Activated gamma-delta T cell (primary cell): ENCODE data around the gene CAV1.

Experiments
- DNase-seq: peaks from one replicate; lab custom pipeline; 2025; lab: John Stamatoyannopoulos, UW

CAV1 gene

DNA sequence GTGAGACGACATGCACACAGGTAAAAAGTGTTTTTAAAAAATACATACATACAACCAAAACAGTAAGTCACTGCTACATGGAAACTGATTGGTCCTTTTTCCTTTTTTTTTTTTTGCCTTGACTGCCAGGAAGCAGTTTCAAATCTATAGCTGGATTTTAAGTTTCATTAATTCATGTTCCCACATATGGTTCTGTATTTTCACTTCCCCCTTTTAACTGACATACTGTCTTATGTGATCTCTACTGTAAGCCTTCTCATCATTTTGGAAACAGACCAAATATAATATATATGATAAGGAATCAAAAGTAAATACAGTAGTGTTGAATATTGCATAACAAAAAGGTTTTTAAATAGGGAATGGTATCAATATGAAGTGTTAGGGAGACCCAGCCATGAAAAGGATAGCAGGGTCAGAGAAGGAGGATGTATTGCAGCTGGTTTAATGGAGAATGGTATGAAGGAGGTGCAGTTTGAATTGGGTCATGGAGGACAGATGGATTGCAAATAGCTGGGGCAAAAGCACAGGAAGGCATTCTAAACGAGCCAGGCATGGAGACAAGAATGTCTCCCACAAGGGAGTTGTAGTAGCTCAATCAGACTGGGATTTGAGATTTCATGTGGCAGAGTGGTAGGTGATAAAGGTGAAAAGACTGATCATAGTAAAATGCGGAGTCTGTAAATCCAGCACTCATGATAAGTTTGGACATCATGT lies 5.4 kb downstream of the CAV1 start:
- no peak for DNase-seq

DNA sequence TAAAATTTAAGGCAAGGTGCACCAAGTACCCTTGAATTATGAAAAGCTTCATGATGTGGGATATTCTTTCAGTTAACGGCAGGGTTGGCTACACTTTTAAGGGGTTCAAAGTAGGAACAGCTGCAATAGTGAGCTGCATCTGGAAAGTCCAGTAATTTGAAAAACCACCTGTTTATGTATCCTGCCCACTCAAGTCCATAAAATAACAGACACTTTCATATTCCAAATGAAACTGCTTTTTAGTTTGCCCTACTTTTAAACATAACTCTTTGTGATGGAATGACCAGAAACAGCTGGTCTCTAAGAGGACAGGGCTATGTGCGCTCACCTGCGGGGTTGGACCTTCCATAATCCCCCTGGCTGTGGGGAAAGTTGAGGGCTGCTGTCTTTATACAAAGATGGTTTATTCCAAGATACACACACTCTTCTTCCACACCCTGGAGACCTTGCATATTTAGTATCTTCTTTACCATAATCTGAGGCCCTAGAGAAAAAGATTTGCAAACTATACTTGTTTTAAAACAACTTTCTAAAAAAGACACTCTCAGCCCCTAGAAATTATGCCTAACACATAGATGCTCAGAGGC lies 7.4 kb downstream of the CAV1 start:
- DNase-seq, result no peak

DNA sequence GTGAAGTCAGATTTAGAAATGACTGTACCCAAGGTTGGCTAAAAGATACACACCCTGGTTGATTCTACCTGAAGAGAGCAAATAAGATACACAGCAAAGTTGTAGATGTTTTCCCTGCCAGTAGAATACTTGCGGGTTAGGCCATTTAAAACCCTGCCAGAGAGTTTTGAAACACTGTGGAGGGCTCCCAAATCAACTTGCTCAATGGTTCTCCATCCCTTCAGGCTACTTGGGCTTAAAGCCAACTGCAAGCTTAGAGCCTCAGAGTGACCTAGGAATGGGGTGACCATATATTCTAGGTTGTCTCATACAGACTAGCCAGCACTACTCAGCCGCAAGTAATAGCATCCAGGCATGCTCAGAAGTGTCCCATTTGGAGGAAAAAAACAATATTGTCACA lies 10.0 kb downstream of the CAV1 start:
- DNase-seq, result no peak

DNA sequence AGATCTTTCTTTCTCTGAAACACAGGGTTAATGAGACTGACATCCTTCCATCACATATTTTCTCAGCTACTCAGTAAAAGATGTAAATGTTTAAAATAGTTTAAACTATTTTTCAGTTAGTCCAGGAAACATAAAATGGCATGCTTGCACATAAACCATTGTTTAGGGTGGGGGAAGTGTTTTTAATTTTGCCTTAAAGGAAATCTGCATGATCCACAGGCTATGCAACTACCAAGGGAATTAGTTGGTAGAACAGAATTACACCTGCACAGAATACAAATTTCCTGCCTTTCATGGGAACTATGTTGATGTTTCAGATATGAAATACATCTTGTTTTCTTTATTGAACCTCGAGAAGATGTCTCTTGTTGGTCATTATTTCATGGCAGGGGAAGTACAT lies 10.6 kb downstream of the CAV1 start:
- DNase-seq, result no peak

DNA sequence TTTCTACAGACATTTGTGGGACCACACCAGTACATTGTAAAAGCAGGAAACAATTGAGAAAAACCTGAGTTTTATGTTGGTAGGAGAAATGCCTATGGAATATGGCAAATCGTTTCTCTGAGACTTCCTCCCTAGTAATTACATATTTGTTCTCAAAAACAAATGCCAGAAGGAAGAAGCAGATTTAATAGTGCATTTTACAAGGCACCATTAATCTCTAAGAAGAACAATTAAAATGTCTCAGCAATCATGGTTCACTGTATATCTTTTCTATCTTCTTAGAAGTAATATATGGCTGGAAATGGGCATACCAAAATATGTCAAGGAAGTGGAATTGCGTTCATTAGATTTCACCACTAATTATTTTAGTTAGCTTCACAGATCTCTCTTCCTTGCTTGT lies 13.3 kb downstream of the CAV1 start:
- DNase-seq, result no peak

DNA sequence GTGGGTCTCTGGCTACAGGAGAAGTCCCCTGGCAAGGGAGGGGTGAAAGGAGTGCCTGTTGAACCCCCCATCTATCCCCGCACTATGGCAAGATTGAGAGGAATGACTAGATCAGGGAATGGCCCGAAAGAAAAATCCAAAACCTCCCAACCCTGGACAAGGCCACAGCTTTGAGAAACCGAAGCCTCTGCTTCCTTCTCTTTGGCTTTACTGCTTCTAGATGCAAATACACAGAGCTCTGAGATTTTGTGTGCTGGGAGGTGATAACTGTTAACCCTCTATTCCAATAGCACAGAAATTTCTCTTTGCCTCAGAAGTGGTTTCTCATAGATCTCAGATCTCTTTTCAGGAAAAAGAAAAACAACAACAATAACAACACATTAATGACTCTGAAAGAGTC lies 15.0 kb downstream of the CAV1 start:
- DNase-seq, result no peak

DNA sequence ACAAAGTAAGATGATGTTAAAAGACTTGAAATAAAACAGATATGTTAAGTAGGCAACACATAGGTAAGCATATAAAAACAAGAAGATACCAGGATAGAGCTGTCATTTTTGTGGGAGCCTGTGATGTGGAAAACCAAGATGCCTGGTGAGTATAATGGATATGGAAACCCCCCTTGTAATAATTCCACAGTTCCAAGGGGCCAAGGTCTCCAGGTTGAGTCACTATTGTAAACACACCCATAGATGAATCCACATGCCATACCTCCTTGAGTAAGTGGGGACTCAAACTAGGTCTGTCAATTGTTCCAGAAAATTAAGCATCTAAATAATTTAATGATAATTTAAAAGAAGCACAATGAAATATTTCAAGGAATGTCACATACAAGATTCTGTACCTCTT lies 15.9 kb downstream of the CAV1 start:
- no peak for DNase-seq

DNA sequence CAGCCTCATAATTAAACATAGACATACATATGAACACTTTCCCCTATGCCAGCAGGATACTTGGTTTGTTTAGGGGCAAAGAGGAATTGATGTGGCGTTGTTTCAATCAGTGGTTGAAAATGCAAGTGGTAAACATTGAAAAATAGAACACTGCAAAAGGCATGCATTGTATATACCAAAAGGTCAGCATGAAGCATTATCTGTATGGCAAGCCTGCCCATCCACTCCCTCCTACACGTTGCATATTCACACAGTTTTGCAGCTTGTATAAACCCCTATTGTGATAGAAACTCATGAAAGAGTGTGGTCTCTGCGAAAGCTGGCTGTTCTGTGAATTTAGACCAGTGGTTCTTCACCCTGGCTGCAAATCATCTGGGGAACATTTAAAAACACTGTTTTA lies 17.1 kb downstream of the CAV1 start:
- DNase-seq, result no peak

DNA sequence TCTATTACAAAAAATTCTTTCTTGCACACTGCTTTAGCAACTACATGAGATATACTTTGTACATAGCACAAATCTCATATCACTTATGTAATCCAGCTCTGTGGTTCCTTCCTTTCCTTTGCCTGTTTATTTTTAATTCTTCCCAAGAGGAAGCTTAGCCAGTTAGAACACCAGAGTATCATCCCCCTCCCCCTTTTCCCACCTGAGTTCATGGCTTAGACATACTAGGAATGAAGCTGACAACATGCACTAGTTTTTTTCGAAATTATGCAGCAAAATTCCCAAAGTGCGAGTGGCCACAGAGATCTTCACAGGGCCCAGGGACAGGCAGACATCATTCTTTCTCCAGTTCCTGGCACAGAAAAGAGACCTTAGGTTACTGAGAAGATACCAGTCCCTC lies 17.8 kb downstream of the CAV1 start:
- DNase-seq, result no peak

DNA sequence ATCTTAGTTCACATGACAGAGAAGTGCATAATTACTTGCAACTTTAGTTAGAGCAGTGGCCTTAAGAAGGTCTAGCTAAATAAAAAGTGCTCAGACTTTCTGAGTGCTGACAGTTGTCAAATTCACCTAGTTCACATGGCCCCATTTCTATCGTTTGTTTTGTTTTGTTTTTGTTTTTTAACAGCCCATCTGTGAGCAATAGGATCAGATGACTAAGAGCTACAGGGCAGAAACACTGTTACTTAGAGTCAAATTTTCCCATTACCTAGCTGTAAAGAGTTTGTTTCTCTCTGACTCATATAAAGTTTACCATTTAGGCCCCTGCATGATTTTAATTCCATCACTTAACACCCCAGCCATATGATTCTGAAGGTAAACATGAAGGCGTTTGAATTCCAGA lies 18.8 kb downstream of the CAV1 start:
- no peak for DNase-seq

DNA sequence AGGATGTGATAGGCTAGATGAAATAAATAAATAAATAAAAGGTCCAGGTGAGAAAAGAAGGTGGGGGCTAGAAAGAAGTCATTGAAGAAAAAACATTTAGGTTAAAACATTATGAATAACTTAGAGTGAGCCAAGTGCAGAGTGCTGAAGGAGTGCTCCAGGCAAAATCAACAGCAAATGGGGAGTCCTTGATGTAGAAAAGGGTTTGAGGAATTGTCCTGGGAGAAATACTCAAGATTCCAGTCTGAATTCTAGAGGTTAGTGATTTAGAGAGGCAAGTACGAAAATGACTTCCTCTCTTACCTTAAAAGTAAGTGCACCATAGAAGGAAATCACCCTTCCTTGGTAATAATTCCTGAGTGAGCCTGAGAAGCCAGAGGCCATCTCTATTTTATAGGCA lies 19.7 kb downstream of the CAV1 start:
- DNase-seq, result no peak

DNA sequence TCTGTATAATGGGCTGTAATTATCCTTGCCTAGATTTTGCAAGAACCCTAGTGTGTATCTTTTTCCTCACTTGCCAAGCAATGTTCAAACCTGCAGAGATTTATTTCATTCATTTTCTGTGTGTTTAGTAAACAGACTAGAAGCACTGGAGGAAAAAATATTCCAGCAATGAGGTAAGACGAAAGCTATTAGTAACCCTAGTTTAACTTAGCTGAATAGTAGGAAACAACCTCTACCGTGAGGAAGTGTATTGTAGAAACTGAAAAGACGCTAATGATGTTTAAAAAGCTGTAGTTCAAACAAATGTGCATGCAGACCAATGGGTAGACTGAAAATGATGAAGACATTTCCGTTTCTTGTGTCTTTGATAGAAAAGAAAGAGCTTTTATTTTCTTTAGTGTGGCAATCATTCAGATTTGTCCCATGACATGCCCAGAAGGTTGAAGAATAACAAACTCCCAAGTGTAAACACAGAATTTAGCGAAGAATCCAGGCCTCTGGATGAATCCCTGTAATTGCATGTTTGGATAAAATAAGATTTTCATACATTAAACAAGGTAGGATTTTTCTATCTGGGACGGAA lies 20.7 kb downstream of the CAV1 start:
- DNase-seq, result no peak

DNA sequence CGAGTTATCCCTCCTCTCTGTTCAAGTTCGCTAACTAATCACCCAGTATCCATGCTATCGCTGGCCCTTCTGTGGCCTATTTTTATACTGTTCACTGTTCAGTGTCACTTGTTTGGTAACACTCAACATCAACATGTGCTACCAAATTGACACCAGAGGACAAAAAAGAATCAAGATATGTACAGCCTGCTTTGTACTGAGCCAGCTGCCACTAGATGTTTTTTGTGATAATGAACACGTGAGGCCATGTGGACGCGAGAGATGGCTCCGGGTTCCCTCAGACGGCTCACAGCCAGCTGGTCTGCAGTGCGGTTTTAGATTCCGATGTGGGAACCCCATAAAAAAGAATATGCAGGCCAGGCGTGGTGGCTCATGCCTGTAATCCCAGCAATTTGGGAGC lies 21.2 kb downstream of the CAV1 start:
- no peak for DNase-seq

DNA sequence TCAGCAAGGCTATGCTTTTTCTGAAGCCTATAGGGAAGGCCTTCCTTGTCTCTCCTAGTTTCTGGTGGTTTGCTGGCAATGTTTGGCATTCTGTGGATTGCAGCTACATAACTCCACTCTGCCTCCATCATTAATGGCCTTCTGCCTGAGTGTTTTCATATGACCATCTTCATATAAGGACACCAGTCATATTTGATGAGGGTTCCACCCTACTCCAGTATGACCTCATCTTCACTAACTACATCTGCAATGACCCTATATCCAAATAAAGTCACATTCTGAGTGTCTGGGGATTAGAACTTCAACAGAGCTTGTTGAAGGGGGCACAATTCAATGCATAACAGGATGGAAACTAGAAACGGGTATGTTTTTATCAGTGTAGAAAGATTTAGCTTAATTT lies 22.1 kb downstream of the CAV1 start:
- DNase-seq, result no peak

DNA sequence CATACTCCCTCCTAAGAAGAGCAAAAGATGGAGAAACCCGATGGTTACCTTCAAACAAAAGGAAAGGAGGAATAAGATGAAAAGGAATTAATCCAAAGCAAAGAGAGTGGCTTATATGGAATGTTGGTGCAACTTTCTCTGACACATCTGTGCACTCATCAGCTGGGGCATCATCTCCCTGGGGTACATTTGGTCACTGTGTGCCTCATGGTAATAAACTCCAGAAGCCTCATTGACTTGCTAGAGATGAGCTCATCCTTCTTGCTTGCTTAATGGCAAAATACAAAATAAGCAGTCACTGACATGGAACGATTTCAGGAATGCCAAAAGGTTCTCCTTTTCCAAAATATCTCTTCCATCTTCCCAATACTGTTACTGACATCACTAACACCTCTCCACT lies 22.5 kb downstream of the CAV1 start:
- no peak for DNase-seq

DNA sequence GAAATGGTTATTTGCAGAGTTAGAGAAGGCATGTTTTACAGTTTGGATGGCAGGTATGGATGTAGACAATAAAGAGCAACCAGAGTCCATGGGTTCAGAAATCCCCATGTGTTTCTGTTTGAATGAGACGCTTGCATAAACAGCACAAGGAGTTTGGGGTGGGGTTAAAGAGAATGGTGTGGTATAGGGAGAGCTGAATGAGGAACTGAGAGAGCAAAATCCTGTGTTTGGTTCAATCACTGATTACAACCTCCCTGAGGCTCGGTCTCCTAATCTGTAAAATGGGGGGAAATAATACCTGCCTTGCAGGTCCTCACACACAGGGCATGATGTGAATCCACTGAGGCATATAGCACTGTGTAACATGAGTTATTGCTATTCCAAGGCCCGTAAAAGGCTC lies 23.7 kb downstream of the CAV1 start:
- DNase-seq, result no peak

DNA sequence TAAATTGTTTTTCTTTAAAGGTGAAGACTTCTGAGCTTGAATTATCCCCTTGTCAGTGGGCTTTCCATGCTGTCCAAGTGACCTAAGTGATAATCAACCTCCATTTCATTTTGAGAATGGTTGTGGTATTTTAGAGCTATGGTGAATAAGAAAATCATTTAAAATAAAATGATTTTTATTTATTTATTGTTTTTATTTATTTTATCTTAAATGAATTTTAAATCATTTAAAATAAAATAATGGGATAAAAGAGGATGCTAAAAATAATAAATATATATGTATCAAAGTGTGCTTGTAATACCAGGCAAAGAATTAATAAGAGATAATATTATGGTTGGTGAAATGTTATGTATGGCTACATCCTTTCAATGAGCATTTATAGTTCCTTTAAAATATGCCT lies 24.5 kb downstream of the CAV1 start:
- no peak for DNase-seq

DNA sequence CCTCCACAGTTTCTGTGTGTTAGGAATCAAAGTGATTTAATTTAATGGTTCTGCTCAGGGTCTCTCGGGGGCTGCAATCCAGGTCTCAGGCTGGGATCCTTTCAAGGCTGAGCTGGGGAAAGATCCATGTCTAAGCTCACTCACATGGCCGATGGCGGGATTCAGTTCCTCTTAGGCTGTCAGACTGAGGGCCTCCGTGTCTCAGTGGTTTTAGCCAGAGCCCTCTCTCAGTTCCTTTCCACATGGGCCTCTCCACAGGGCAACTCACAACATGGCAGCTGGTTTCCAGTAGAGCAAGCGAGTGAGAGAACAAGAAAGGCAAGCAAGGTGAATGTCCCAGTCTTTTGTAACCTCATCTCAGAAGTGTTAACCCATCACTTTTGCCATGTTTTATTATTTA lies 26.9 kb downstream of the CAV1 start:
- DNase-seq, result no peak

DNA sequence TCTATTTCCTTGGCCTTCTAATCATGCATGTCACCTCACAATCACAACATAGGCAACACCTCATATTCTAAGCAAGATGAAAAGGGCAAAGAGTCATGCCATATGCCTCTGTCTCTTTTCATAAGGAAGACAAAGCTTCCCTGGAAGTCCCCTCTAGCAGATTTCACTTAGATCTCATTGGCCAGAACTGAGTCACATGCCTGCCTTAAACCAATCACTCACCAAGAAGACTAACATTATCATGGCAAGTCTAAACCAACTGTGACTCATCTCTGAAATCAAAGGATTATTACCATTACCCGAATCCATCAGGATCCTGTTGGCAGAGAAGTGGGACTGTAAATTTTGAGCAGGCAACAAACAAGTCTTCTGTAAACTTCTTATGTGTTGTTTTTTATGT lies 27.8 kb downstream of the CAV1 start:
- DNase-seq, result no peak

DNA sequence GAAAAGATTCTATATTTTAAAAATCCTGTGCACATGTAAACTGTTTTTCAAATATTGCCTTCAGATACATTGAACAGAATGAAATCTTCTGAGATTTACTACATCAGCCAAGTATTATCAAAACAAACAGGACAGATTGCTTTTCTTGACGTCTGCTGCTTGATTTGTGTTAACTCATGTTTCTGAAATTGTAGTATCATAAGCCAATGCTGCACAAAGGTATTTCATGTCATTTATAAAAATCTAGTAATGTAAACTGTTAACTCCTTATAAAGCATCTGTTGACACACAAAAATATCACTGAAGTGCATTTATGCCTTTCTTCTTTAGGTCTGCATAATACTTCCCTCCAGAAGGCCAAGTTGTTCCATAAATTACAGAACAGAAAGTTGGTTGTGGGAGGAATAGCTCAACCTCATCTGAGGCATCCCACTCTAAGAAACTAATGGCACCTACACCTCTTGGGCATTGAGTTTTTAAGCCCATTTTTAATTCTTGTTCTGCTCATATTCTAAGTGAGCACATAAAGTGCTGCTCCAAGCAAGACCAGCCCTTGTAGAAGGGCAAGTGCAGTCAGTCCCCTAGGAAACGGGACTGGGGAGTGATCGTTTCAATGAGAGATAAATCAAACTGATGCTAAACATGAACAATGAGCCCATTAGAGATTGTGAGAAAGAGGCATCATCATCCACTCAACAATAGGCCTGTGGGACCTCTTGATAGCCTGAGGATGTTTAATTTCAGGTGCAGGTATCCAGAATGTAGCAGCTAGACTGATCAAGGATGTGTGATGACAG lies 28.5 kb downstream of the CAV1 start:
- no peak for DNase-seq

DNA sequence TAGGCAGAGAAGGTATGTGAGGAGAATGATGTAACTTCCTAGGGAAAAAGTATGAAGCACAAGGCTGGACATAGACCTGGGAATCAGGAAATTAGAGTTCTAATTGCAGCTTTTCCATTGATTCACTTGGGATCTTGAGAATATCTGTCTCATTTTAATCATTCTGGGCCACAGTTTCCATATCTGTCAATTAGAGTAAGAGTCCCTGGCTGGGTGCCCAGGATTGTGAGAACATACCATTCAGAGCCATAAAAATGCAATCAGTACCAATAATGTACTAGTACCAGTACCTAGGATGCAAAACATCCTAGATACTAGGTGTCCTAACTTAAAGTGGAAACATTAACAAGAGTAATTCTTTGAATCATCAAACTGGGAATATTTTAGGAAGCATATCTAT lies 29.6 kb downstream of the CAV1 start:
- DNase-seq, result no peak

DNA sequence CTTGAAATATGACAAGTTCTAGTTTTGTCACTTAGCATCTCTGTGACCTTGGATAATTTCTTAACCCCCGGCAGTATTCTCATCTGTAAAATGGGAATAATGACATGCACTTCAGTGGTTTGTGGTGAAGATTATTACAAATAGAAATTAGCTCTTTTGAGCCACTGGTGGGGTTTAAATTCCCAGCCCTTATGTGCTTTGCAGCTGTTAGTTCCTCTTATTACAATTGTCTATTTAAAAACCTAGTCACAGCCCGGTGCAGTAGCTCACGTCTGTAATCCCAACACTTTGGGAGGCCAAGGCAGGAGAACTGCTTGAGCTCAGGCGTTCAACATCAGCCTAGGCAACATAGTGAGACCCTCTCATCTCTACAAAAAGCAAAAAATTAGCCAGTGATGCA lies 30.1 kb downstream of the CAV1 start:
- no peak for DNase-seq

DNA sequence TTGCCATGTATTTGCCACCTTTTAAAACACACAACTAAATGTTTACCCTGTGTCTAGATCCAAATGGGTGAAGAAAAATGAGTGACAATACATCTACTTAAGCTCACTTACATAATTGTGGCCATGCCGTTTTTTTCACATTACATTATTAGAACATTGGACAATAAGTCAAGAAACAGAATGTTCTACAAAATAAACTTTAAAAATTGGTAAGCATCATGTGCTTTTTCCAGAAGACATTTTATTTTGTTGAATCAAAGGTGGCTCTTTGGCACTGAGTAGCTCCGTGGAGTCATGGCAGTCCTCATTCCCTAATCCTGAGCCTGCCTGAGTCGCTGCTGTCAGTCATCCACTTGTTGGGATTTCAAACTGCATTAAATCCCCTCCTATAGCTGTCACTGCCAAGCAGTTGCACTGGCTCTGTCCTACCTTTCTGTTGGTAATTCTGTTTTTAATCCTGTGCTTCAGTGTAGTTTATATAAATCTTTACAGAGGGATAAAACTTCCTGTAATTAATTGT lies 32.3 kb downstream of the CAV1 start:
- DNase-seq, result no peak
